GM12801 (cell line): ENCODE results near the gene RNH1.

ENCODE experiments used
- CTCF ChIP-seq: IDR thresholded peaks from one replicate; pipeline ENCODE4 v1.5.1; 2011; ENCODE audit warnings: control low read depth; ENCODE audit not compliant: insufficient read length; ENCODE audit errors: extremely low read depth

RNH1 gene

GRCh38 chr11:502288-503178, 4.5 kb downstream of the RNH1 start:
- TF ChIP-seq CTCF: no peak

GRCh38 chr11:501683-502287, 5.3 kb downstream of the RNH1 start:
- TF ChIP-seq CTCF: no peak

- no peak for TF ChIP-seq CTCF
These were observed 5.9 kb downstream of the RNH1 start for GRCh38 chr11:501001-501682.

GRCh38 chr11:499201-500076, 7.6 kb downstream of the RNH1 start:
- no peak for TF ChIP-seq CTCF

GRCh38 chr11:498297-499181, 8.5 kb downstream of the RNH1 start:
- TF ChIP-seq CTCF: no peak

GRCh38 chr11:497565-498296, 9.3 kb downstream of the RNH1 start:
- no peak for TF ChIP-seq CTCF
